Activated T-helper 1 cell treated with Interleukin-2 at 50 U/mL for 16 hours (primary cell): ENCODE data around the gene CNTNAP1.

Experiments
- DNase-seq: peaks from one replicate; pipeline ENCODE4 v3.0.0-alpha.2; 2020; ENCODE audit warnings: low read depth

CNTNAP1 gene

DNA sequence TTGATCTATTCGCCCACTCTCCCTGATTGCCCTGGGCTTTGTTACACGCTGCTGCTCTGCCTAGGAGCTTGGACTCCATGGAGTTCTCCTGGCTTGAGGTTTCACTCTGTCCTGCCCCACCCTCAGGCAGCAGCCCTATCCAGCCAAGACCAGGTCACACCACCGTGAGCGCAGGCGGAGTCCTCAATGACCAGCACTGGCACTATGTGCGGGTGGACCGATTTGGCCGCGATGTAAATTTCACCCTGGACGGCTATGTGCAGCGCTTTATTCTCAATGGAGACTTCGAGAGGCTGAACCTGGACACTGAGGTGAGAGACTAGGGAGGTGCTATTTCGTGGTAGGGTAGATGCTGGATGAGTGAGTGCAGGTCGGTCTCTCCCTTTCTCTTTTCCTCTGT is 3.5 kb downstream of the CNTNAP1 start:
- no peak for DNase-seq

- no peak for DNase-seq
These were observed 4.3 kb downstream of the CNTNAP1 start for GRCh38 chr17:42686520-42687128.

DNA sequence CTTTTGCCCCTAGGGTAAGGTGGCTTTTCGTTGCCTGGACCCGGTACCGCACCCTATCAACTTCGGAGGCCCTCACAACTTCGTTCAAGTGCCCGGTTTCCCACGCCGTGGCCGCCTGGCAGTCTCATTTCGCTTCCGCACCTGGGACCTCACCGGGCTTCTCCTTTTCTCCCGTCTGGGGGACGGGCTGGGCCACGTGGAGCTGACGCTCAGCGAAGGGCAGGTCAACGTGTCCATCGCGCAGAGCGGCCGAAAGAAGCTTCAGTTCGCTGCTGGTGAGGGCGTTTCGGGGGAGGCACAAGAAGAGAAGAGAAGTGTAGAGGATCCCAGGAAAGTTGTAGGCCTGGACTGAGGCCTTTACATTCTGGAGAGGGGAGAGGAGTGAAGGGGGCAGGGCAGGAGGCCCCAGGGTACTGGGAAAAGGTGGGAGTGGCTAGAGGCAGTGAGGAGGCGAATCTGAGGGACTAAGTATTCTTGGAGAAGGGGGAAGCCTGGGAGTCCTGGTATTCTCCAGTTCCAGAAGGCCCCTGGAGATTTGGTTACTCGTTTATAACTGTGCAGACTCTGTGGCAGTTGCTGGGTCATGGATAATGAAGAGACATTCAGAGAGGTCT is 5.5 kb downstream of the CNTNAP1 start:
- DNase-seq = no peak

GRCh38 chr17:42690596-42690995 is 8.3 kb downstream of the CNTNAP1 start:
- no peak for DNase-seq

- DNase-seq = no peak
These were observed 8.8 kb downstream of the CNTNAP1 start for GRCh38 chr17:42691021-42691545.

DNA sequence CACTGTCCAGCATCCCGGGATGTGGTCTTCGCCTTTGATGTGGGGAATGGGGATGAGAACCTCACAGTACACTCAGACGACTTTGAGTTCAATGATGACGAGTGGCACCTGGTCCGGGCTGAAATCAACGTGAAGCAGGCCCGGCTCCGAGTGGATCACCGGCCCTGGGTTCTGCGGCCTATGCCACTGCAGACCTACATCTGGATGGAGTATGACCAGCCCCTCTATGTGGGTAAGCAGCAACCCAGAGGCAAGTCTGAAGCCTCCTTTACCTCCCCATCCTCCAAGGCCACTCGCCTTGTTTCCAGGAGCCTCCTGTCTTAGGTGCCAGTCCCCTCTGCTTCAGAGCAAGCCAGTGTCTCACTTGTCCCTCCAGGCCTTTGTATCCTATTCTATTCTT is 10.2 kb downstream of the CNTNAP1 start:
- DNase-seq = no peak

DNA sequence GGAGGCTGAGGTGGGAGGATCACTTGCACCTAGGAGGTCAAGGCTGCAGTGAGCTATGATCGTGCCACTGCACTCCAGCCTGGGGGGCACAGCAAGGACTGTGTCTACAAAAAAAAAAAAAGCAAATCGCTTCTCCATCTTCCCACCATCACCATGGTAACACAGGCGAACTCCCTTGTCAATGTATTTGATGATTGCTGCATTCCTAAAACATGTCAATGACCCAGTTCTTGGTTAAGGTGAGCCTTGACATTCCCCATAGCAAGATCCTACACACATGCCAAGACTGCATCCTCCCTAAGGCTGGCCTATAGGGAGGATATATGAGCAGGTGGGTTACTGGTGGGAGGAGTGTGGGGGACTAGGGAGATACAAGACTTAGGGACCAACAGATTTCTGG is 12.2 kb downstream of the CNTNAP1 start:
- DNase-seq = no peak

DNA sequence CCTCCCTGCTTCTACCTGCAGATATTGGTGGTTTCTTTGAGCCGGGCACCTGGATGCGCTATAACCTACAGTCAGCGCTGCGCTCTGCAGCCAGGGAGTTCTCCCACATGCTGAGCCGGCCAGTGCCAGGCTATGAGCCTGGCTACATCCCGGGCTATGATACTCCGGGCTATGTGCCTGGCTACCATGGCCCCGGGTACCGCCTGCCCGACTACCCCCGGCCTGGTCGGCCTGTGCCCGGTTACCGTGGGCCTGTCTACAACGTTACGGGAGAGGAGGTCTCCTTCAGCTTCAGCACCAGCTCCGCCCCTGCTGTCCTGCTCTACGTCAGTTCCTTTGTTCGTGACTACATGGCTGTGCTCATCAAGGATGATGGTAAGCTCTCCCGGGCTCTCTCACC is 13.2 kb downstream of the CNTNAP1 start:
- DNase-seq = no peak

DNA sequence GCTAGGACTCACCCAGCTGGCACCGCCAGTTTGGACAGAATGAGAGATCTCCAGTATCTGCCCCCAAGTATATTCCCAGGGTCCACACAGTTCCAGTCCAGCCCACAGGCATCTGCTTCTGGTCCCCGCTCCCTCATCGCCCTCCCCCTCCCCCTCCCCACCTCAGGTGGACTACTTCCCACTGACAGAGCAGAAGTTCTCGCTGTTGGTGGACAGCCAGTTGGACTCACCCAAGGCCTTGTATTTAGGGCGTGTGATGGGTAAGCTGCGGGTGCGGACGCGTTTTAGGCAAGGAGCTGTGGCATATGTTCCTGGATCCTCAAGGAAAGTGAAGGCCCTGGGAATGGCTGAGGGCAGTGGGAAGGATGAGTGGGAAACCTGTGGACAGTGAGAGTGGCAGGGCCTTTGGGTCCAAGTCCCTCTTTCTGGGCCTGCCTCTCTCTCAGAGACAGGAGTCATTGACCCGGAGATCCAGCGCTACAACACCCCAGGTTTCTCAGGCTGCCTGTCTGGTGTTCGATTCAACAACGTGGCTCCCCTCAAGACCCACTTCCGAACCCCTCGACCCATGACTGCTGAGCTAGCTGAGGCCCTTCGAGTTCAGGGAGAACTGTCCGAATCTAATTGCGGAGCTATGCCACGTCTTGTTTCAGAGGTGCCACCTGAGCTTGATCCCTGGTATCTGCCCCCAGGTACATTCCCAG is 14.9 kb downstream of the CNTNAP1 start:
- DNase-seq = no peak

DNA sequence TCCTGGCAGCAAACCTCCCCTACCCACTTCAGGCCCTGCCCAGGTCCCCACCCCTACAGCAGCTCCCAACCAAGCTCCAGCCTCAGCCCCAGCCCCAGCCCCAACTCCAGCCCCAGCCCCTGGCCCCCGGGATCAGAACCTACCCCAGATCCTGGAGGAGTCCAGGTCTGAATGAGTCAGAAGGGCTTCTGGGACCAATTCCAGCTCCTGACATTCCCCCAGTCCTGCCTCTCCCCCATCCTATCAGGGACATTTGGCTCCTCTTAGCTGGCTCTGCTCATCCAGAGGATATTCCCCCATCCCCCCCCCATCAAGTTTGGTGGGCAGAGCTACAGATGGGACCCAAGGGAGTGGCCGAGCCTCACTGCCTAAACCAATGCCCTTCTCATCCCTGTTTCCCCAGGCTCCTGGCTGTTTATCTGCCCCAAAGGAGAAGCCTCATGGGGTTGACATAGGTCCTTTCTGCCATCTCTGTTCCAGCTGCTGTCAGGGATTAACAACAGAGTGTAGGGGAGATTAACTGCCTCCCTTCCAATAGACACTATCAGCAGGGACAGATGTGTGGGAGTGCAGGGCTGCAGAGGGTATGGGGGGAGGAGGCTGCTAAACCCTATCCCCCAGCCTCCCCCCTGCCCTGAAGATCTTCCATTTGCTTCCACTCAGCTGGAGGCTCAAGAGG is 16.5 kb downstream of the CNTNAP1 start:
- DNase-seq = no peak

- DNase-seq = no peak
These were observed 17.0 kb downstream of the CNTNAP1 start for GRCh38 chr17:42699415-42699740.

- no peak for DNase-seq
These were observed 18.4 kb downstream of the CNTNAP1 start for GRCh38 chr17:42700586-42701289.

GRCh38 chr17:42702446-42702845 is 20.1 kb downstream of the CNTNAP1 start:
- DNase-seq = no peak

- DNase-seq = no peak
These were observed 22.1 kb downstream of the CNTNAP1 start for GRCh38 chr17:42704490-42704836.

- DNase-seq = no peak
These were observed 22.6 kb downstream of the CNTNAP1 start for GRCh38 chr17:42704837-42705494.

GRCh38 chr17:42706732-42707131 is 24.4 kb downstream of the CNTNAP1 start:
- DNase-seq = no peak

DNA sequence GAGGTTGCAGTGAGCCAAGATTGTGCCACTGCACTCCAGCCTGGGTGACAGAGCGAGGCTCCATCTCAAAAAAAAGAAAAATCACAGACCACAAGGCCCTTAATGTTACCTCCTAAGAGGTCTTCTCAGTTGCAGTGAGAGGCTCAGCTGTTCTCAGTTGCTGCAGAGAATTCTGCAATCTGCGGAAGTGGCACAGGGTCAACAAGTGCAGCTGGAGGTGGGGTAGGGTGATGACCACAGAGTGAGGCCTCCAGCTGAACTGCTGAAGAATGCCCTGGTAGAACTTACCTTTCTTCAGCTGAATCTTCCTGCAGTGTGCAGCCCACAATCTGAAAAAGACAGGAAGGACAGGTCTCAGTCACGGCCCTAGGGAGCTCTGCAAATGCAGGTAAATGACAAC is 26.3 kb downstream of the CNTNAP1 start:
- DNase-seq = no peak

GRCh38 chr17:42709561-42709960 is 27.2 kb downstream of the CNTNAP1 start:
- no peak for DNase-seq

- DNase-seq = no peak
These were observed 38.8 kb downstream of the CNTNAP1 start for GRCh38 chr17:42720996-42721583.

DNA sequence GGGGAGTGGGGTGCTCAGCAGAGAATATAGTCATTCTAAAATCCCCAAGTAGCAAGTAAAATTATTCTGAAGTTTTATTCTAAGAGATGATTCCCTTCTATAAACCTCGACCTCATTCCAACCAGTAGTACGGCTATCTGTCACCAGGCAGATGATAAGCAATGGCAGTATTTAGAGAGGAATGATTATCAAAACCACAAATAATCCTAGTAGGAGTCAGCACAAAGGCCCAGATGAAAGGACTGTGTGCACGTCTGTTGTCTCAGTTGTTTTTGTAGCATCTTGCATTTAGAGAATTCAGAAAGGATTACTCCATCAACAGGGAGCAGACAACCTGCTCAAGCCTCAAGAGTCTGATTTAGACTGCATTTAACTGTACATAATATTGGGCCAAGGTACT is 41.3 kb downstream of the CNTNAP1 start:
- DNase-seq = no peak

DNA sequence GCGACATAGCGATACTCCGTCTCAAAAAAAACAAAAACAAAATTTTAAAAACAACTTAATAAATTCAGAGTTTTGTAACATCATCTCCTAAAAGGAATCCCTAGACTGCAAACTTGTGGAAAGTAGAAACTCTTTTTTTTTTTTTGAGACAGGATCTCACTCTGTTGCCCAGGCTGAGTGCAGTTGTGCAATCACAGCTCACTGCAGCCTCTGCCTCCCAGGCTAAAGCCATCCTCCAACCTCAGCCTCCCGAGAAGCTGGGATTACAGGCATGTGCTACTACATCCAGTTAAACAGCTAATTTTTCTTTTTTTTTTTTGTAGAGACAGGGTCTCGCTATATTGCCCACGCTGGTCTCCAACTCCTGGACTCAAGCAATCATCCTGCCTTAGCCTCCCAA is 42.8 kb downstream of the CNTNAP1 start:
- DNase-seq = no peak

DNA sequence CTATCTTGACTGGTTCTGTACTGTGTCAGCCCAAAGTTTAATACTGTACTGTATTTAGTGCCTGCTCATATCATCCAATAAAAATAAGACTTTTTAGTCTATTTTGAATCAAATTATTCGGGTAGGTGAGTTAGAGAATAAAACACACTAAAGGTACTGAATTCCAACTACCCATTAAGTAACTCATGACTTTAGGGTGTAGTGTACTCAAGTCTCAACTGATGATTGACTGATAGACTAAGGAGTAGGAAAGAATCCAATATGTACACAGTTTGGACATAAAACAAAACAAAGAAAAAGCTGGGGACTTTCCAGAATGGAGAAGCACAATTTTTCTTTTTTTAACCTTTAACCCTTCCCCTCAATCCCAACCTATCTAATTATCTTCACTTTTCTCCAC is 58.4 kb downstream of the CNTNAP1 start:
- DNase-seq = no peak
